HepG2 (cell line): ENCODE measurements around the gene NXPE4.

Source experiments
- ARID2 ChIP-seq: sonication (generic); formaldehyde crosslinking; IDR thresholded peaks from 2 replicates; pipeline ENCODE4 v1.8.1; 2022; ENCODE audit warnings: mild to moderate bottlenecking, missing genetic modification reagents, borderline replicate concordance
- POLR2A ChIP-seq, 2 experiments: IDR thresholded peaks; 2 replicates each; pipeline ENCODE4 v1.6.1; 2011; ENCODE audit warnings: low read depth in 2 of 2, low read length in 2 of 2, mild to moderate bottlenecking in 1 of 2, moderate library complexity in 1 of 2; ENCODE audit not compliant: insufficient read depth in 1 of 2
- ZNF558 ChIP-seq: sonication (generic); formaldehyde crosslinking; IDR thresholded peaks from 2 replicates; pipeline ENCODE4 v1.9.0; 2022; ENCODE audit warnings: mild to moderate bottlenecking, missing genetic modification reagents, borderline replicate concordance
- ZNF766 ChIP-seq: sonication (generic); formaldehyde crosslinking; IDR thresholded peaks from 2 replicates; pipeline ENCODE4 v1.5.0; 2020; ENCODE audit warnings: missing genetic modification reagents, borderline replicate concordance

DNA sequence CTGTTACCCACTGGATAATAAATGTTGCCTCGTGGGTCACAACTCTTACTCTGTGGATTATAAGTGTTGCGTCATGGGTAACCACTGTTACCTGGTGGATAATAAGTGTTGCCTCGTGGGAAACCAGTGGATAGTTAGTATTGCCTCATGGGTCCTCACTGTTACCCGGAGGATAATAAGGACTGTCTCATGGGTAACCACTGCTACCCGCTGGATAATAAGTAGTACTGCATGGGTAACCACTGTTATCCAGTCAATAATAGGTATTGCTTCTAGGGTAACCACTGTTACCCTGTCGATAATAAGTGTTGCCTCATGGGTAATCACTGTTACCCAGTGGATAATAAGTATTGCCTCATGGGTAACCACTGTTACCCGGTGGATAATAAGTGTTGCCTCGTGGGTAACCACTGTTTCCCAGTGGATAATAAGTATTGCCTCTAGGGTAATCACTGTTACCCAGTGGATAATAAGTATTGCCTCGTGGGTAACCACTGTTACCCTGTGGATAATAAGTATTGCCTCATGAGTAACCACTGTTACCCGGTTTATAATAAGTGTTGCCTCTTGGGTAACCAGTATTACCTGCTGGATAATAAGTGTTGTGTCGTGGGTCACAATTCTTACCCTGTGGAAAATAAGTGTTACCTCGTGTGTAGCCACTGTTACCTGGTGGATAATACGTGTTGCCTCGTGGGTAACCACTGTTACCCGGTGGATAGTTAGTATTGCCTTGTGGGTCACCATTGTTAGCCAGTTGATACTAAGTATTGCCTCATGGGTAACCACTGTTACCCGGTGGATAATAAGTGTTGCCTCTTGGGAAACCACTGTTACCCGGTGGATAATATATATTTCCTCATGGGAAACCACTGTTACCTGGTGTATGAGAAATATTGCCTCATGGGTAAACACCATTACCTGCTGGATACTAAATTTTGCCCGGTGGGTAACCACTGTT, 15.7 kb upstream of the NXPE4 start:
- TF ChIP-seq ARID2 (no peak), POLR2A (IDR thresholded peaks at IDR 0.05; ENCODE audit: insufficient read depth in 1 of 2, low read depth in 2 of 2, low read length in 2 of 2) (no peak), ZNF558 (CRISPR knock-in tag) (no peak), ZNF766 (CRISPR knock-in tag) (no peak)
